ENCODE results near the gene MCM3. TPM values are rescaled to one million over a fixed set of nuclear protein-coding genes. Genes with fewer than 3 reads are reported as not detected.

MCM3 gene
- total and polyA plus RNA-seq, 2 of the 4 experiments (the other 2 are of a cell fraction): 54.6 to 66.5 TPM

- dilution Hi-C loops (cut with HindIII; ENCODE audit: low sequenced_read_pairs, unreplicated experiment): no loop called here
- H3K4me2 ChIP-seq (ENCODE audit: low read depth, low read length): no peak overlapping the region
- H4K8ac ChIP-seq (ENCODE audit: low read depth in 2 of 2, low read length in 2 of 2): no peak overlapping the region
- H3K14ac ChIP-seq (replicated peaks; ENCODE audit: low read depth, low read length): no peak overlapping the region
- no peak overlapping the region for H4K5ac ChIP-seq (ENCODE audit: low read depth, low read length)
- intact Hi-C loops (cut with micrococcal nuclease): no loop called here
- H2BK15ac ChIP-seq (ENCODE audit: low read depth, low read length): no peak overlapping the region
- H3K56ac ChIP-seq (ENCODE audit: extremely low read depth, insufficient read depth, low read length): no peak overlapping the region
- ChIA-PET CTCF (no interaction called here), POLR2A (ENCODE audit: unreplicated experiment) (no interaction called here)
- no peak overlapping the region for H3K4ac ChIP-seq (ENCODE audit: low read depth, low read length)
- no peak overlapping the region for H3K9ac ChIP-seq (ENCODE audit: low read depth, low read length)
- no peak overlapping the region for H3K18ac ChIP-seq (ENCODE audit: low read depth, low read length)
- no peak overlapping the region for H2BK5ac ChIP-seq (ENCODE audit: low read depth, low read length, poor library complexity, severe bottlenecking)
- no peaks in the 10 kb centered on the region for H3K4me1 ChIP-seq (ENCODE audit: control insufficient read depth, insufficient read depth, low read length)
- H2AFZ ChIP-seq (replicated peaks; ENCODE audit: low read length, poor library complexity): no peak overlapping the region
- no peak overlapping the region for H3K27ac ChIP-seq (ENCODE audit: insufficient read depth, low read length)
- DNase-seq (no peak), ATAC-seq (ENCODE audit: low read depth) (no peak)
- no peaks in the 10 kb centered on the region for H3K79me1 ChIP-seq (ENCODE audit: low read depth in 1 of 2, low read length in 2 of 2)
- H2AK9ac ChIP-seq (replicated peaks; ENCODE audit: low read depth, low read length, poor library complexity): no peak overlapping the region
- peaks cover 16% of the 10 kb centered on the region for H3K27me3 ChIP-seq (ENCODE audit: control insufficient read depth, insufficient read depth, low read length)
- WGBS, 2 experiments (ENCODE audit: extremely low coverage in 2 of 2, insufficient read length in 1 of 2): 83% methylated on average over 1 of the region's 3 CpGs; no CpG with 5 or more reads in 1 of the 2 experiments
- no peaks in the 10 kb centered on the region for H3K9me3 ChIP-seq (ENCODE audit: control insufficient read depth, insufficient read depth, low read length)
- H3K23ac ChIP-seq (ENCODE audit: low read depth, low read length): no peak overlapping the region
- BruUV-seq (replicated peaks): no TSS peak
- H4K20me1 ChIP-seq (ENCODE audit: insufficient read depth, low read length): no peaks in the 10 kb centered on the region
- TF ChIP-seq MXI1 (IDR thresholded peaks at IDR 0.05; ENCODE audit: borderline replicate concordance, low read depth, low read length) (no peak), RFX5 (IDR thresholded peaks at IDR 0.05; ENCODE audit: low read depth, low read length) (no peak), BHLHE40 (IDR thresholded peaks at IDR 0.05; ENCODE audit: low read depth, low read length) (no peak), RAD21 (IDR thresholded peaks at IDR 0.05; ENCODE audit: low read length) (no peak), RCOR1 (IDR thresholded peaks at IDR 0.05; ENCODE audit: insufficient replicate concordance, low read length) (no peak), MAFK (IDR thresholded peaks at IDR 0.05; ENCODE audit: low read depth, low read length) (no peak), POLR2A (IDR thresholded peaks at IDR 0.05; ENCODE audit: low read depth, low read length) (no peak), ELK1 (IDR thresholded peaks at IDR 0.05; ENCODE audit: borderline replicate concordance, low read depth, low read length) (no peak), FOS (IDR thresholded peaks at IDR 0.05; ENCODE audit: low read depth, low read length) (no peak), CEBPB (IDR thresholded peaks at IDR 0.05; ENCODE audit: low read depth, low read length) (no peak), SMC3 (IDR thresholded peaks at IDR 0.05; ENCODE audit: low read depth, low read length) (no peak), NFE2L2 (IDR thresholded peaks at IDR 0.05; ENCODE audit: low read depth, low read length) (no peak), CHD1 (IDR thresholded peaks at IDR 0.05; ENCODE audit: low read depth, low read length) (no peak), MAZ (IDR thresholded peaks at IDR 0.05; ENCODE audit: borderline replicate concordance, low read depth, low read length) (no peak)
- TF ChIP-seq, protein P1, sequence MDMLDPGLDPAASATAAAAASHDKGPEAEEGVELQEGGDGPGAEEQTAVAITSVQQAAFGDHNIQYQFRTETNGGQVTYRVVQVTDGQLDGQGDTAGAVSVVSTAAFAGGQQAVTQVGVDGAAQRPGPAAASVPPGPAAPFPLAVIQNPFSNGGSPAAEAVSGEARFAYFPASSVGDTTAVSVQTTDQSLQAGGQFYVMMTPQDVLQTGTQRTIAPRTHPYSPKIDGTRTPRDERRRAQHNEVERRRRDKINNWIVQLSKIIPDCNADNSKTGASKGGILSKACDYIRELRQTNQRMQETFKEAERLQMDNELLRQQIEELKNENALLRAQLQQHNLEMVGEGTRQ (IDR thresholded peaks at IDR 0.05; ENCODE audit: low read depth, low read length): no peak
- TF ChIP-seq, protein P2, sequence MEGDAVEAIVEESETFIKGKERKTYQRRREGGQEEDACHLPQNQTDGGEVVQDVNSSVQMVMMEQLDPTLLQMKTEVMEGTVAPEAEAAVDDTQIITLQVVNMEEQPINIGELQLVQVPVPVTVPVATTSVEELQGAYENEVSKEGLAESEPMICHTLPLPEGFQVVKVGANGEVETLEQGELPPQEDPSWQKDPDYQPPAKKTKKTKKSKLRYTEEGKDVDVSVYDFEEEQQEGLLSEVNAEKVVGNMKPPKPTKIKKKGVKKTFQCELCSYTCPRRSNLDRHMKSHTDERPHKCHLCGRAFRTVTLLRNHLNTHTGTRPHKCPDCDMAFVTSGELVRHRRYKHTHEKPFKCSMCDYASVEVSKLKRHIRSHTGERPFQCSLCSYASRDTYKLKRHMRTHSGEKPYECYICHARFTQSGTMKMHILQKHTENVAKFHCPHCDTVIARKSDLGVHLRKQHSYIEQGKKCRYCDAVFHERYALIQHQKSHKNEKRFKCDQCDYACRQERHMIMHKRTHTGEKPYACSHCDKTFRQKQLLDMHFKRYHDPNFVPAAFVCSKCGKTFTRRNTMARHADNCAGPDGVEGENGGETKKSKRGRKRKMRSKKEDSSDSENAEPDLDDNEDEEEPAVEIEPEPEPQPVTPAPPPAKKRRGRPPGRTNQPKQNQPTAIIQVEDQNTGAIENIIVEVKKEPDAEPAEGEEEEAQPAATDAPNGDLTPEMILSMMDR (conservative IDR thresholded peaks at IDR 0.05; ENCODE audit: low read depth, low read length): no peak
- no peak overlapping the region for H2BK20ac ChIP-seq (ENCODE audit: low read depth, low read length)
- no peaks in the 10 kb centered on the region for H3K36me3 ChIP-seq (ENCODE audit: control insufficient read depth, insufficient read depth, low read length)
- H2AK5ac ChIP-seq (ENCODE audit: low read depth, low read length): no peak overlapping the region
- peaks cover 1% of the 10 kb centered on the region; the same call in 1 of the 2 replicates for H3K9me1 ChIP-seq (ENCODE audit: insufficient read depth, low read length)
- no peak overlapping the region for H3K4me3 ChIP-seq (ENCODE audit: insufficient read depth, low read depth, low read length)
- in situ Hi-C loops (cut with MboI; ENCODE audit: low sequenced_read_pairs): no loop called here
- no peak overlapping the region for H2BK120ac ChIP-seq (ENCODE audit: low read depth, low read length)
- H4K91ac ChIP-seq (ENCODE audit: insufficient read depth, low read depth, low read length): no peak overlapping the region
Observed at GRCh38 chr6:52326540-52327364, 42.2 kb upstream of the MCM3 start.

All from IMR-90 (cell line).